Vagina (tissue), 2 donors: Measurements from ENCODE around the gene PDE8A. TPM values are rescaled to one million over a fixed set of nuclear protein-coding genes. Genes with fewer than 3 reads are reported as not detected.

Experiments used
- DNase-seq, 2 donors: peaks; one replicate each; pipeline ENCODE4 v3.0.0-alpha.2; 2017; ENCODE audit errors: extremely low spot score in 2 of 2
- H3K27ac ChIP-seq: fragments of 200-600 bp; sonication (generic); one replicate; pipeline ENCODE4 v1.5.1; 2019
- H3K27me3 ChIP-seq: fragments of 200-600 bp; sonication (generic); one replicate; pipeline ENCODE4 v1.5.1; 2019
- H3K36me3 ChIP-seq, 2 donors: fragments of 200-600 bp; sonication (generic); one replicate each; pipeline ENCODE4 v1.5.1; 2017 to 2019
- H3K4me1 ChIP-seq: fragments of 200-600 bp; sonication (generic); one replicate; pipeline ENCODE4 v1.5.1; 2019
- H3K4me3 ChIP-seq, 2 donors: fragments of 200-600 bp; sonication (generic); 1 replicate in 1 of 2; 2 replicates in 1 of 2; pipeline ENCODE4 v1.5.1; 2016 to 2019
- H3K9me3 ChIP-seq: fragments of 200-600 bp; sonication (generic); one replicate; pipeline ENCODE4 v1.5.1; 2019
- POLR2A ChIP-seq, 2 donors: fragments of 450-650 bp; IDR thresholded peaks; one replicate each; pipeline ENCODE4 v1.6.1; 2017; ENCODE audit warnings: antibody characterized with exemption in 2 of 2, mild to moderate bottlenecking in 2 of 2, moderate library complexity in 2 of 2
- POLR2AphosphoS5 ChIP-seq, 2 donors: sonication (generic); formaldehyde crosslinking; IDR thresholded peaks; one replicate each; pipeline ENCODE4 v1.9.0; 2017; ENCODE audit warnings: antibody characterized with exemption in 2 of 2, mild to moderate bottlenecking in 2 of 2, low read depth in 1 of 2; ENCODE audit not compliant: insufficient read depth in 1 of 2
- intact Hi-C: fragments of 100-400 bp; cut with DNase I; formaldehyde crosslinking; loops from one replicate; pipeline ENCODE4 v1.15.1; 2023
- total RNA-seq: library from RNA; depleted of rRNA; stranded (reverse); fragments of >200 nt; gene quantifications from one replicate; pipeline ENCODE4 v1.2.3, GENCODE V29; 2016
- TF ChIP-seq, protein P1 (sequence below), 3 experiments: fragments of 450-650 bp in 2 of 3; fragments of 200-600 bp in 1 of 3; sonication (generic) in 1 of 3; IDR thresholded peaks; one replicate each; pipeline ENCODE4 v1.5.1; 2017 to 2019; ENCODE audit warnings: antibody characterized with exemption in 3 of 3, mild to moderate bottlenecking in 2 of 3, moderate library complexity in 2 of 3

The PDE8A gene
- total RNA-seq, 1 donor from 2014 or later: 33.9 TPM

DNA sequence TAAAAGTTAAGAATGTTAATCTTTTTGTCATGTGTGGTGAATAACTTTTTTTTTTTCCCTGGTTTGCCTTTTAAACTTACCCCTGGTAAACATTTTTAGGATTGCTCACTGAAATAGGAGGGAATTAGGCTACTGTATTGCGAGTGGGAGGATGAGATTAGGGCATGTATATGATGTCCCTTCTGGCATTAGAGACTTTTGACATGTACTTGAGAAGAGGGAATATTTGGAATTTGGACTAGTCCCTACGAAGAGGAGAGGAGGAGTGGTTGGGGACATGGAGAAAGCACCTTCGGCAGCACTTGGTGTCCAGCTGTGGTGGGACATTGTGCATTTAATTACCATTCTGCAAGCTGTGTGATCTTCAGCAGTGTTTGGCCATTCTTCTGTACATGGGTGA is 25.0 kb downstream of the PDE8A start:
- Histone ChIP-seq H3K4me3 (no peak overlapping the region), H3K9me3 (no peaks in the 10 kb centered on the region), H3K36me3 (no peaks in the 10 kb centered on the region), H3K27ac (no peak overlapping the region), H3K4me1 (peaks cover 62% of the 10 kb centered on the region), H3K27me3 (no peaks in the 10 kb centered on the region)
- no peak for DNase-seq
- TF ChIP-seq, protein P1, sequence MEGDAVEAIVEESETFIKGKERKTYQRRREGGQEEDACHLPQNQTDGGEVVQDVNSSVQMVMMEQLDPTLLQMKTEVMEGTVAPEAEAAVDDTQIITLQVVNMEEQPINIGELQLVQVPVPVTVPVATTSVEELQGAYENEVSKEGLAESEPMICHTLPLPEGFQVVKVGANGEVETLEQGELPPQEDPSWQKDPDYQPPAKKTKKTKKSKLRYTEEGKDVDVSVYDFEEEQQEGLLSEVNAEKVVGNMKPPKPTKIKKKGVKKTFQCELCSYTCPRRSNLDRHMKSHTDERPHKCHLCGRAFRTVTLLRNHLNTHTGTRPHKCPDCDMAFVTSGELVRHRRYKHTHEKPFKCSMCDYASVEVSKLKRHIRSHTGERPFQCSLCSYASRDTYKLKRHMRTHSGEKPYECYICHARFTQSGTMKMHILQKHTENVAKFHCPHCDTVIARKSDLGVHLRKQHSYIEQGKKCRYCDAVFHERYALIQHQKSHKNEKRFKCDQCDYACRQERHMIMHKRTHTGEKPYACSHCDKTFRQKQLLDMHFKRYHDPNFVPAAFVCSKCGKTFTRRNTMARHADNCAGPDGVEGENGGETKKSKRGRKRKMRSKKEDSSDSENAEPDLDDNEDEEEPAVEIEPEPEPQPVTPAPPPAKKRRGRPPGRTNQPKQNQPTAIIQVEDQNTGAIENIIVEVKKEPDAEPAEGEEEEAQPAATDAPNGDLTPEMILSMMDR (IDR thresholded peaks at IDR 0.05): no peak
- TF ChIP-seq POLR2A (IDR thresholded peaks at IDR 0.05) (no peak), POLR2AphosphoS5 (IDR thresholded peaks at IDR 0.05; ENCODE audit: insufficient read depth in 1 of 2, low read depth in 1 of 2) (no peak)
- intact Hi-C loops: no loop called here

GRCh38 chr15:85007137-85007536 is 25.5 kb downstream of the PDE8A start:
- TF ChIP-seq POLR2AphosphoS5 (IDR thresholded peaks at IDR 0.05; ENCODE audit: insufficient read depth in 1 of 2, low read depth in 1 of 2) (no peak), POLR2A (IDR thresholded peaks at IDR 0.05) (no peak)
- TF ChIP-seq, protein P1 (IDR thresholded peaks at IDR 0.05): no peak
- DNase-seq: no peak
- Histone ChIP-seq H3K4me3 (no peak overlapping the region), H3K36me3 (no peaks in the 10 kb centered on the region), H3K9me3 (no peaks in the 10 kb centered on the region), H3K27me3 (no peaks in the 10 kb centered on the region), H3K4me1 (peaks cover 61% of the 10 kb centered on the region), H3K27ac (no peak overlapping the region)
- intact Hi-C loops: no loop called here

GRCh38 chr15:85007741-85008397 is 26.2 kb downstream of the PDE8A start:
- intact Hi-C loops: no loop called here
- H3K27me3 ChIP-seq: no peaks in the 10 kb centered on the region
- TF ChIP-seq, protein P1 (IDR thresholded peaks at IDR 0.05): no peak
- TF ChIP-seq POLR2AphosphoS5 (IDR thresholded peaks at IDR 0.05; ENCODE audit: insufficient read depth in 1 of 2, low read depth in 1 of 2): no peak
- no peak for TF ChIP-seq POLR2A (IDR thresholded peaks at IDR 0.05)
- H3K9me3 ChIP-seq: no peaks in the 10 kb centered on the region
- H3K4me3 ChIP-seq: no peak overlapping the region
- no peaks in the 10 kb centered on the region for H3K36me3 ChIP-seq
- H3K27ac ChIP-seq: no peak overlapping the region
- peaks cover 56% of the 10 kb centered on the region for H3K4me1 ChIP-seq
- DNase-seq: no peak

DNA sequence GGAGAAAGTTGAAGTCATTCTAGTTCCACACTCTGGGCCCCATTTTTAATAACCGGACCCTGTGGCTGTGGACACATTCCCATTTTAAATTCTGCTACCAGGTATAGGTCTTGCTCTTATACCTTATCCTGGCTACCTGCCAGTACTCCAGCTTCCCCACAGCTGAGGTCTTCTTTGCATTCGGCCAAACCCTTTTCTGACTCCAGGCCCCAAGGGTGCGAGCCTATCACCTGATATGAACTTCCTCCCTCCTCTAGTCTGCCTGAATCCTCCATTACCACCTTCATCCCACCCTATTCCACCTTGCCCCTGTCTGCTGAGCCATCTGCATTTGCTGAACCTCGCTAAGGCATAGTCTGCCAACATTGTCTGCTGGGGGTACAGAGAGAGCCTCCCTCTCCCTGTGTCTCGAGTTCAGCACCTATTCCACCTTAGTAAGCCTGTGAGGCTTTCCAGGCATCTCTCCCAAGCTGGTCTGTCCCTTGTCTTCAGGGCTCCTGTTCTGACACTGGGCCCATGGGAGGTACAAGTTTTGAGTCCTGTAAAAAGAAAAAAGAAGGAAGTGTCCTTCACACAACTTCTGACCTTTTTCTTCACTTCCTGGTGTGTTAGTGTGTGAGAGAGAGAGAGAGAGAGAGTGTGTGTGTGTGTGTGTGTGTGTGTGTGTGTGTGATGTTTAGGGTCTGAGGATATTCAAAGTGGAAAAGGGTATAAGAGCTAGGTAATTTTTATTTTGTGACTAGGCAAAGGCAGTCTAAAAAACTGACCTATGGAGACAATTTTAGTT is 27.0 kb downstream of the PDE8A start:
- no peak overlapping the region for H3K4me3 ChIP-seq
- DNase-seq: no peak
- H3K4me1 ChIP-seq: peaks cover 63% of the 10 kb centered on the region
- no peaks in the 10 kb centered on the region for H3K36me3 ChIP-seq
- intact Hi-C loops: no loop called here
- H3K27ac ChIP-seq: no peak overlapping the region
- H3K9me3 ChIP-seq: no peaks in the 10 kb centered on the region
- H3K27me3 ChIP-seq: no peaks in the 10 kb centered on the region
- TF ChIP-seq, protein P1 (IDR thresholded peaks at IDR 0.05): no peak
- TF ChIP-seq POLR2A (IDR thresholded peaks at IDR 0.05): no peak
- no peak for TF ChIP-seq POLR2AphosphoS5 (IDR thresholded peaks at IDR 0.05; ENCODE audit: insufficient read depth in 1 of 2, low read depth in 1 of 2)

DNA sequence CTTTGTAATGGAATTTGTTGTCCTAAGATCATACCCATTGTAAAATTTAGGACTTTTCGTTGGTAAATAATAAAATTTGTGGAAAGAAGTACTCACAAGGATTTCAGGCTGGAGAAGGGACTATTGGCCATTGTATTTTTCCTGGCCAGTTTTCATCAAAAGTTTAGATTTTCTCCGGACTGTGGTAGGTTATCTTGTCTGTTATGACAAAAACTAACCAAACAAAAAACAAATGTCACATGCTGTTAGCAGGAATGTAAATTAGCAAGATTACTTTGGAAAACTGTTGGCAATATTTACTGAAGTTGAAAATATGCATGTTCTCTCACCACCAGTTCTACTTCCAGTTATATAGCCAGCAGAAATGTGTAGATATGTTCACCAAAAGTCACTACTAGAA is 27.8 kb downstream of the PDE8A start:
- intact Hi-C loops: no loop called here
- H3K4me3 ChIP-seq: no peak overlapping the region
- no peak for DNase-seq
- H3K27me3 ChIP-seq: no peaks in the 10 kb centered on the region
- TF ChIP-seq, protein P1 (IDR thresholded peaks at IDR 0.05): no peak
- no peak for TF ChIP-seq POLR2AphosphoS5 (IDR thresholded peaks at IDR 0.05; ENCODE audit: insufficient read depth in 1 of 2, low read depth in 1 of 2)
- no peak for TF ChIP-seq POLR2A (IDR thresholded peaks at IDR 0.05)
- peaks cover 58% of the 10 kb centered on the region for H3K4me1 ChIP-seq
- no peaks in the 10 kb centered on the region for H3K36me3 ChIP-seq
- H3K9me3 ChIP-seq: no peaks in the 10 kb centered on the region
- no peak overlapping the region for H3K27ac ChIP-seq
